ENCODE results near the gene OCA2.
"Not testable (repeated sequence)": the region's sequence is repeated elsewhere in the genome, so short reads cannot be mapped to it uniquely, and the experiment has no call there.

OCA2 gene

GRCh38 chr15:27771892-27772291, 327.2 kb downstream of the OCA2 start:
- Histone ChIP-seq H3K27ac (ENCODE audit: insufficient read depth, low read depth, low read length, poor library complexity, severe bottlenecking) (no peak overlapping the region), H3K9me3 (ENCODE audit: control insufficient read depth, low read length) (no peaks in the 10 kb centered on the region), H3K36me3 (ENCODE audit: control insufficient read depth, insufficient read depth, low read length) (no peaks in the 10 kb centered on the region), H3K27me3 (ENCODE audit: control insufficient read depth, insufficient read depth, low read length, poor library complexity, severe bottlenecking) (no peaks in the 10 kb centered on the region), H3K4me1 (ENCODE audit: control insufficient read depth, insufficient read depth, low read length) (no peaks in the 10 kb centered on the region), H3K4me3 (ENCODE audit: insufficient read depth, low read depth, low read length) (no peak overlapping the region)
- 90 to 95% methylated on average over 6 to 7 of the region's 7 CpGs for WGBS, 2 experiments

GRCh38 chr15:27770769-27771554, 328.2 kb downstream of the OCA2 start:
- Histone ChIP-seq H3K36me3 (ENCODE audit: control insufficient read depth, insufficient read depth, low read length) (no peaks in the 10 kb centered on the region), H3K4me3 (ENCODE audit: insufficient read depth, low read depth, low read length) (no peak overlapping the region), H3K4me1 (ENCODE audit: control insufficient read depth, insufficient read depth, low read length) (no peaks in the 10 kb centered on the region), H3K27me3 (ENCODE audit: control insufficient read depth, insufficient read depth, low read length, poor library complexity, severe bottlenecking) (no peaks in the 10 kb centered on the region), H3K27ac (ENCODE audit: insufficient read depth, low read depth, low read length, poor library complexity, severe bottlenecking) (no peak overlapping the region), H3K9me3 (ENCODE audit: control insufficient read depth, low read length) (no peaks in the 10 kb centered on the region)
- 95% methylated on average over 26 of the region's 26 CpGs for WGBS, 2 experiments

DNA sequence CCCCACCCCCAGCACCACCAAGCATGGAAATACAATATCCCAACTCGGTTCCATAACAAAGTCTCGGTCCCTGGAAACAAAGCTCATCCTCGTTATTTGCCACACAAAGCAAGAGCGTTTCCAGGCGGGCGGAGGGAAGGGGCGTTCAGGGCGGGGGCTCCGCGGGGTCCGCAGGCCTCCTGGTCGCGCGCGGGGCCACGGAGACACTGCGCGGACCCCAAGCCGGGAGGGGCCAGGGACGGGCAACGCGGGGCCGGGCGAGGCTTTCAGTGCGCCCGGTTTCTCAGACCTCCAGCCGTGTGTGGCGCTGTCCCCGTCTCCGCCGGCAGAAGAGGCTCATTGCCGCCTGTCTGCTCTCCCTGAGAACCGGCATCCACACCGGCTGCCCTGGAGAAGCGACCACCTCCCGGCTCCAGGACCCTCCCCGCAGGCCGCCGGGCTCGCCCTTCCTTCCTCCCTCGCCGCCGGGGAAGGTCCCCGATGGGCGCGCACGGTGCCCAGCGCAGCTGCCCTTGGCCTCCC, 329.0 kb downstream of the OCA2 start:
- 95 to 96% methylated on average over 48 of the region's 48 CpGs for WGBS, 2 experiments
- Histone ChIP-seq H3K4me1 (ENCODE audit: control insufficient read depth, insufficient read depth, low read length) (no peaks in the 10 kb centered on the region), H3K4me3 (ENCODE audit: insufficient read depth, low read depth, low read length) (no peak overlapping the region), H3K36me3 (ENCODE audit: control insufficient read depth, insufficient read depth, low read length) (no peaks in the 10 kb centered on the region), H3K9me3 (ENCODE audit: control insufficient read depth, low read length) (no peaks in the 10 kb centered on the region), H3K27me3 (ENCODE audit: control insufficient read depth, insufficient read depth, low read length, poor library complexity, severe bottlenecking) (no peaks in the 10 kb centered on the region), H3K27ac (ENCODE audit: insufficient read depth, low read depth, low read length, poor library complexity, severe bottlenecking) (no peak overlapping the region)

- Histone ChIP-seq H3K9me3 (ENCODE audit: control insufficient read depth, low read length) (no peaks in the 10 kb centered on the region), H3K36me3 (ENCODE audit: control insufficient read depth, insufficient read depth, low read length) (no peaks in the 10 kb centered on the region), H3K4me3 (ENCODE audit: insufficient read depth, low read depth, low read length) (no peak overlapping the region), H3K27me3 (ENCODE audit: control insufficient read depth, insufficient read depth, low read length, poor library complexity, severe bottlenecking) (no peaks in the 10 kb centered on the region), H3K27ac (ENCODE audit: insufficient read depth, low read depth, low read length, poor library complexity, severe bottlenecking) (no peak overlapping the region), H3K4me1 (ENCODE audit: control insufficient read depth, insufficient read depth, low read length) (no peaks in the 10 kb centered on the region)
- WGBS, 2 experiments, result 93 to 95% methylated on average over 13 of the region's 13 CpGs
Observed at GRCh38 chr15:27769652-27770051, 329.5 kb downstream of the OCA2 start.

DNA sequence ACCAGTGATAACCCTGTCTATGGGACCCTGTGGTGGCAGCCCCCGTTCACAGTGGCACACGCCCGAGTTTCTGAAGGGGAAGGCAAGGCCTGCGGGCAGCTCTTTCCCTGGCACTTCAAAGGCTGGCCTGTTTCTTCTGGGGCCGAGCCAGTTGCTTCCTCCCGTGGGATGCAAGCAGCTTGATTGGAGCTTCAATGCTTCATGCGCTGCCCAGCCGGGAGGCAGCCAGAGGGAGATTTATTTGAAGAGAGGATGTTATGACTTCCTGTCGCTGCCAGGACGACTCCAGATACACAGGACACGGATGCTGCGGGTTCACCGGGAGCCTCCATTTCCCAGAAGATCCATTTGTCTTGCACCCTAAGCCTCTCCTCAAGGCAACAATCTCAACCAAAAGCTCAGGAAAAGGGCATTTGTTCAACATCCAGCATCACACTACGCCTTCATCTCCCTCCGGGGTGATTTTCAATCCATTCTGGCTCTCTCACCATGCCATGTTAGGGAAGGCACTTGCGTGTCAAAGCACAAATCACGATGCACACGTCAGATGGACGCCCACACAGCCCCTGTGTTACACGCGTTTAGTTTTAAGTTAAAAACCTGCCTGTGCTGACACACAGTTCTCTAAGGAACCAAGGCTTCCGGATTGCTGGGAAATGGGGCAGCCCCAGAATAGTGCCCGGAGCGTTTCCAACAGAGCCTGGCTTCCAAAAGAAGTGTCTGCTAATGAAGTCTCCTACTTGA, 330.2 kb downstream of the OCA2 start:
- H3K9me3 ChIP-seq (ENCODE audit: control insufficient read depth, low read length), result no peaks in the 10 kb centered on the region
- H3K36me3 ChIP-seq (ENCODE audit: control insufficient read depth, insufficient read depth, low read length), result no peaks in the 10 kb centered on the region
- H3K4me1 ChIP-seq (ENCODE audit: control insufficient read depth, insufficient read depth, low read length), result no peaks in the 10 kb centered on the region
- H3K27ac ChIP-seq (ENCODE audit: insufficient read depth, low read depth, low read length, poor library complexity, severe bottlenecking), result no peak overlapping the region
- 91 to 92% methylated on average over 24 of the region's 24 CpGs for WGBS, 2 experiments
- H3K27me3 ChIP-seq (ENCODE audit: control insufficient read depth, insufficient read depth, low read length, poor library complexity, severe bottlenecking), result no peaks in the 10 kb centered on the region
- H3K4me3 ChIP-seq (ENCODE audit: insufficient read depth, low read depth, low read length), result no peak overlapping the region

DNA sequence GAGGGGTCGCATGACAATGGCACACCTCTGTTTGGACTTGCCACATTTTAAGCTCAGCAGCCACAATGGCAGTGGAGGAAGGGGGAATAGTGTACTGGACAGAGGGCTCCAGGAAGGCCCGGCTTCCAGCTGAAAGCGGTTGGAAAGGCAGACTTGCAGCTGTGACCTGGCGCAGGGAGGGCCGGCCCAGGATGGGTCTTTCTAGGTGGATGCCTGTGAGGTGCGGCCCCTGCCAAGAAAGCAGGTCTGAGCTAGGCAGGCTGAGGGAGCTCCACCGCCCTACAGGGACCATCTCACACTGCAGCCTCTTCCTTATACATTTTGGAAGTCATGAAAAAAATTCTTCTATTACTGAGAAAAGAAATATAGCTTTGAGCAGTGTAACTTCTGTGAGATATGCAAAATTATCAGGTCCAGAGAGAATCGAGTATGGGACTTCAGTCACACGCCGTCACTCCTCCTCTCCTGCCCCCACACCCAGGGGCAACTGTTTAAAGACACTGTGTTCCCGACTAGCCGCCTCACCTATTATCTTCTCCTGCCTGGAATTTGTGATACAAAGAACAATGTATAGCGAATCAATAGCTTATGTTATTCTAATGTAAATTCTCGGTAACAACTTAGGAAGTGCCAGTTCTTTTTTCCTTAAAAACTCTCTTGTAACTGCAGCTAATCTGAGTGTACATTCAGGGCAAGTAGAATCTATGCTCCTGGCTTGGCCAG, 331.0 kb downstream of the OCA2 start:
- no peaks in the 10 kb centered on the region for H3K36me3 ChIP-seq (ENCODE audit: control insufficient read depth, insufficient read depth, low read length)
- H3K27ac ChIP-seq (ENCODE audit: insufficient read depth, low read depth, low read length, poor library complexity, severe bottlenecking), result no peak overlapping the region
- H3K4me1 ChIP-seq (ENCODE audit: control insufficient read depth, insufficient read depth, low read length), result no peaks in the 10 kb centered on the region
- H3K4me3 ChIP-seq (ENCODE audit: insufficient read depth, low read depth, low read length), result no peak overlapping the region
- no peaks in the 10 kb centered on the region for H3K9me3 ChIP-seq (ENCODE audit: control insufficient read depth, low read length)
- WGBS, 2 experiments, result 74 to 78% methylated on average over 13 to 14 of the region's 14 CpGs
- no peaks in the 10 kb centered on the region for H3K27me3 ChIP-seq (ENCODE audit: control insufficient read depth, insufficient read depth, low read length, poor library complexity, severe bottlenecking)

GRCh38 chr15:27767430-27767829, 331.7 kb downstream of the OCA2 start:
- H3K9me3 ChIP-seq (ENCODE audit: control insufficient read depth, low read length); H3K4me1 ChIP-seq (ENCODE audit: control insufficient read depth, insufficient read depth, low read length); H3K4me3 ChIP-seq (ENCODE audit: insufficient read depth, low read depth, low read length); H3K36me3 ChIP-seq (ENCODE audit: control insufficient read depth, insufficient read depth, low read length); H3K27ac ChIP-seq (ENCODE audit: insufficient read depth, low read depth, low read length, poor library complexity, severe bottlenecking); H3K27me3 ChIP-seq (ENCODE audit: control insufficient read depth, insufficient read depth, low read length, poor library complexity, severe bottlenecking): not testable (repeated sequence)

- WGBS, 2 experiments, result 88% methylated on average over 3 of the region's 3 CpGs
- no peak overlapping the region for H3K27ac ChIP-seq (ENCODE audit: insufficient read depth, low read depth, low read length, poor library complexity, severe bottlenecking)
- no peaks in the 10 kb centered on the region for H3K9me3 ChIP-seq (ENCODE audit: control insufficient read depth, low read length)
- H3K4me3 ChIP-seq (ENCODE audit: insufficient read depth, low read depth, low read length), result no peak overlapping the region
- no peaks in the 10 kb centered on the region for H3K4me1 ChIP-seq (ENCODE audit: control insufficient read depth, insufficient read depth, low read length)
- no peaks in the 10 kb centered on the region for H3K27me3 ChIP-seq (ENCODE audit: control insufficient read depth, insufficient read depth, low read length, poor library complexity, severe bottlenecking)
- no peaks in the 10 kb centered on the region for H3K36me3 ChIP-seq (ENCODE audit: control insufficient read depth, insufficient read depth, low read length)
Observed at GRCh38 chr15:27764339-27764738, 334.8 kb downstream of the OCA2 start.

DNA sequence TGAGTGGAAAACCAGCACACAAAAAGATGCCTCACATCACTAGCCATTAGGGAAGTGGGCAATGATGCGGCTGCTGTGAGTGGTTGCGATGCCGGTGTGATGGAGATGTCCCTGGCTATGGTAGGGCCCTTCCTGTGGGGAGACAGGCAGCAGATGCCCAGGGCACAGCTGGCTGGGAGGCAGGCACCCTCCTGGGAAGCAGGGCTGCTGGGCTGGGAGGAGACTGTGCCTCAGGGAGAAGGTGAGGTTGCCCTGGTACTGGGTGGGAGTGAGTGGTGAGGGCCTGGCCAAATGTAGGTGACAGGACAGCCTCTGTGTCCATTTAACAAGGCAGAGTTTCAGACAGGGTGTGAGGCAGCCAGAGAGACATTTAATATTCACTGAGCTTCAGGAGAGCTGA, 335.6 kb downstream of the OCA2 start:
- H3K36me3 ChIP-seq (ENCODE audit: control insufficient read depth, insufficient read depth, low read length), result no peaks in the 10 kb centered on the region
- no peaks in the 10 kb centered on the region for H3K4me1 ChIP-seq (ENCODE audit: control insufficient read depth, insufficient read depth, low read length)
- H3K4me3 ChIP-seq (ENCODE audit: insufficient read depth, low read depth, low read length), result no peak overlapping the region
- H3K9me3 ChIP-seq (ENCODE audit: control insufficient read depth, low read length), result no peaks in the 10 kb centered on the region
- no peaks in the 10 kb centered on the region for H3K27me3 ChIP-seq (ENCODE audit: control insufficient read depth, insufficient read depth, low read length, poor library complexity, severe bottlenecking)
- 96 to 97% methylated on average over 3 of the region's 3 CpGs for WGBS, 2 experiments
- no peak overlapping the region for H3K27ac ChIP-seq (ENCODE audit: insufficient read depth, low read depth, low read length, poor library complexity, severe bottlenecking)

DNA sequence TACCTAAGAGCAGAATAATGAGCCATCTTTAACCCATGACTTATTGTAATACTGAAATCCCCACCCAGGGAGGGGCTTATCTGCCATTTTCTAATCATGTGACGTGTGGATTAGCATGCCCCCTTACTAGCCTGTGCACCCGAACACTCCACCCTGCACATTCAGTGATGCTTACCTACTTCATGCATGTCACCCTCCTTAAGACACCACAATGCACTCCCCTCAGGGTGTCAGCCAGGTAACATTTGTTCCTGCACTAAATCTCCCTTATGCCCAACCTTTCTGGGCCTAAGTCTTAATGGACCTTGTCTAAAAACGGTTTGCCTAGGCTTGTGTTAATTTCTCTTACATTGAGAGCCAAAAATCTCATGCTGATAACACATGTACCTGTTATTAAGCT, 336.6 kb downstream of the OCA2 start:
- no peaks in the 10 kb centered on the region for H3K27me3 ChIP-seq (ENCODE audit: control insufficient read depth, insufficient read depth, low read length, poor library complexity, severe bottlenecking)
- no peaks in the 10 kb centered on the region for H3K4me1 ChIP-seq (ENCODE audit: control insufficient read depth, insufficient read depth, low read length)
- H3K4me3 ChIP-seq (ENCODE audit: insufficient read depth, low read depth, low read length), result no peak overlapping the region
- H3K36me3 ChIP-seq (ENCODE audit: control insufficient read depth, insufficient read depth, low read length), result no peaks in the 10 kb centered on the region
- no peaks in the 10 kb centered on the region for H3K9me3 ChIP-seq (ENCODE audit: control insufficient read depth, low read length)
- 92% methylated on average over 3 of the region's 3 CpGs for WGBS, 2 experiments
- no peak overlapping the region for H3K27ac ChIP-seq (ENCODE audit: insufficient read depth, low read depth, low read length, poor library complexity, severe bottlenecking)

Data from ectodermal cell (in vitro differentiated cells).